Stimulated activated CD4-positive, alpha-beta T cell treated with anti-CD3 and anti-CD28 coated beads, Interleukin-15, amount 100 ng/mL, for 24 hours (primary cell): ENCODE measurements around the gene NTNG1.

ENCODE experiments used
- DNase-seq: peaks from one replicate; pipeline ENCODE4 v3.0.0-alpha.2; 2020

Gene NTNG1

DNA sequence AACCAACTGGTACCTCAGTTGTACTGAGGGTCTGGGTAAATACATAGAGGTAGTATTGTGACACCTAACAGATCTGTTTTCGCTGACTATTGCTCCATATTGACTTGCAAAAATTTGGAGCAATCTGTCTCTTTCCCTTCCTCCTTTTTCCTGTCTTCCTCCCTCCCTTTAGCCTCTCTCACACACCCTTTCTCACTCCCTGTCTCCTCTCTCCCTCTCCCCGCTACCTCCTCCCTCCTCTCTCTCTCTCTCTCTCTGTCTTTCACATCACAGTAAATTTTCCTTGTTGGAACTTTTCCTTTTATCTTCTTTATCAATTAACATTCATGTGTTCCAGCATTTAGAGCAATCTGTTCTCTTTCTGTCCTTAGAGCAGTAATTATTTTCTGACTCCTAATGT, 278.2 kb downstream of the NTNG1 start:
- DNase-seq, result no peak

DNA sequence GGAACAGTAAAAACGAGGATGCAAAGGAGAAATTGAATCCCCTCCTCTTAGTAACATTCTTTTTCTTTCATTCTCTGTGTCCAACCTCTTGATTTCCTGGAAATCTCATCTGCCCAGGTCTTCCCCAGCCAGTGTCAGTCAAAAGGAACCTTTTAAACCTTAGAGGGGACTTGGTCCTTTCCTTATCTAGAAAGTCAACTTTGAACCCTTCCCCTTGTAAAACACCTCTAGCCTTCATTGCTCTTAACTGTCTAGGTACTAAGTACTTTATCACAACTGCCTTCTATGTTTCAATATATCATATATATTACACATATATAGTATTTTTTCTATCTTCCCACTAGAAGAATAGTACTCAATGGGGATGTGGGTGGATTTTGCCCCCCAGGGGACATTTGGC, 282.1 kb downstream of the NTNG1 start:
- no peak for DNase-seq

DNA sequence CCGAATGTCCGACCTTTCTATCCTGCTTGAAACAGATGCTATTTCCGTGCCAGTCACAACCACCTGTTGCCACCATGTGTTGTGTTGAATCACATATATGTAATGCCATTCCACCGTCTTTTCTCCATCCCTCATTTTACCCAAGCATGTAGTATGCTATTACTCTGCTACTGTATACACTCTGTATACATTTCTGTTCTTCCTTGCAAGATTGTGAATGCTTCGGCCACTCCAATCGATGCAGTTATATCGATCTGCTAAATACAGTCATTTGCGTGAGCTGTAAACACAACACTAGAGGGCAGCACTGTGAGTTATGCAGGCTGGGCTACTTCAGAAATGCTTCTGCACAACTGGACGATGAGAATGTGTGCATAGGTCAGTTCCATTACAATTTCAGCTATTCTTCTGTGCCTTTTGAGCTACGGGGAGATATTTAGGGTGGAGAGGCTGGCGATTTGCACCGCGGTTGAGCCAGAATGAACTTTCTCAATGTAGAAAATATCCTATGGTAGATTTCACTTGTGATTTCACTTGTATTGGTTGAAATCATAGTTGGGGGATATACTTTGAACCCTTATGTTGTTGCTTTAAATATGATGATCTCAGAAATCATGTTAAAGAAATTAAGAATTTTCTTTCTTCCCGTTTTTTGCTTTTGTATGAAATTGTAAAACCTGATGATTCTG, 289.8 kb downstream of the NTNG1 start:
- DNase-seq, result peak; percentile 19

DNA sequence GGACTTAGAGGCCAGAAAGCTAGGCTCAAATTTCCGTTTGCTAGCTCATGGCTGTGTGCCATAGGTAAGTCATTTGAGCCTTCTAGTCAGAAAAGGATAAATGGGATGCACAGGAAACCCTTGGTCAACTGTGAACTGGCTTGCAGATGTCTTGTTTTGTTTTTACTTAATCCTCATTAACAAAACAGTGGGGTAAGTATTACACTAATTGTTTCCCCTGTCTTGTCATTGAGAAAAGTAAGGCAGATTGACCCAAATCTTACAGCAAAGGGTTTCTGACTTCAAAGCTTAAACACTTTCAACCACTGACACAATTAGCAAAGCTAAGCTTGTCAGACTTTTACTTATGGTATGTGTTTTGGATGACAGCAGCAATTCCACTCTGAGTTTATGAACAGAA, 291.3 kb downstream of the NTNG1 start:
- DNase-seq, result no peak

DNA sequence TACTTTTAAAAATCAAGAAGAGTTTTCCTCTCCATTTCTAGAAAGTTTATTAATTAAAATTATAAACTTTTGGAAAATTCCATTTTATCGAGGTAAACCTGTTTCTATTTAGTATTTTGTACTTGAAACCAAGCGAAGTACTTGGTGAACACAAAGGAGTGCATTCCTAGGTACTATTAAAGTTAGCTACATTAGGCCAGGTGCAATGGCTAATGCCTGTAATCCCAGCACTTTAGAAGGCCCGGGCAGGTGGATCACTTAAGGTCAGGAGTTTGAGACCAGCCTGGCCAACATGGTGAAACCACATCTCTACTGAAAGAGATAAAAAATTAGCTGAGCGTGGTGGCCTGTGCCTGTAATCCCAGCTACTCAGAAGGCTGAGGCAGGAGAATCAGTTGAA, 292.2 kb downstream of the NTNG1 start:
- DNase-seq, result no peak

DNA sequence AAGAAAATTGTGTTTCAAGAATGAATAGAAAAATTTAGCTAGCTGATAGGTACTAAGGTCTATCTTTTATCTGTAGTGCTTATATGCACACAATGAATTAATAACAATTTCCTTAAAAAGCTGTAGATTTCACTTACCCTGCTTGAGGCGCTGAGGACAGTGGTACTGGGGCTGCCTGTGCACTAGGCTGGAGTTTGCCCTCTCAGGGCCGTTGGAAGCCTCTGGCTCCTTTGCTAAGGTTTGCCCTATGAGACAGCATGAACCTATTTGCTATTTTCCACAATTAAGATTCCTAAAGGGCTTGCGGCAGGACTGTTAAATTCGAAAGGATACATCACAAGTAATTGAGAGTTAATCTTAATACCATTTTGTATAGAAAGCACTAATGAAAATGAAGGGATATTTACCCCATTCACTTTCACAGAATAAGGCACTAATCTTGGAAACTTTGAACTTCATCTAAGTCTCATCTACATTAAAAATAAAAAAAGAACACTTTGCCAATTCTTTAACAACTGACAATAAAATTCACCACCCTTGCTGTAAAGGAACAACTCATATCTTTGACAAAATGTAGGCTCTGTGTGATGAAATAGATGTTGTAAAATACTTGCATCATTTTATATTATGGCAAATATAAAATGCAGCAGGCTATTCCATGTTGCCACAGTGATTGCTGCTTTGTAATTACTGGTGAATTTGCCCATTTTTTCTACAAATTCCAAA, 293.0 kb downstream of the NTNG1 start:
- no peak for DNase-seq

DNA sequence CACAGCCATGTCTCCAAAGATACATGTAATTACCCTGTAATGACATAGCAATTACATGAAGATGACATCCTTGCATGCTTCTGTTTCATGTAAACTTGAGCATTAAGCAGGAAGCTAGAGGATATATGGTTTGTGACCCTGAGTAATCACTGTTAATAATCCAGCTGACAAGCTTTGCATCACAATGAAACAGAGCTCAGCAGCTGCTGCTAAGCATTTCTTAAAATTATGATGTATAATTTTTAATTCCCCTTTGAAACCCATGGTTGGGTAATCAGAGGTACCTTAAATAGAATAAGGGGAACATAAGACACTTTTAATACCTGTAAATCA, 293.5 kb downstream of the NTNG1 start:
- DNase-seq, result no peak

DNA sequence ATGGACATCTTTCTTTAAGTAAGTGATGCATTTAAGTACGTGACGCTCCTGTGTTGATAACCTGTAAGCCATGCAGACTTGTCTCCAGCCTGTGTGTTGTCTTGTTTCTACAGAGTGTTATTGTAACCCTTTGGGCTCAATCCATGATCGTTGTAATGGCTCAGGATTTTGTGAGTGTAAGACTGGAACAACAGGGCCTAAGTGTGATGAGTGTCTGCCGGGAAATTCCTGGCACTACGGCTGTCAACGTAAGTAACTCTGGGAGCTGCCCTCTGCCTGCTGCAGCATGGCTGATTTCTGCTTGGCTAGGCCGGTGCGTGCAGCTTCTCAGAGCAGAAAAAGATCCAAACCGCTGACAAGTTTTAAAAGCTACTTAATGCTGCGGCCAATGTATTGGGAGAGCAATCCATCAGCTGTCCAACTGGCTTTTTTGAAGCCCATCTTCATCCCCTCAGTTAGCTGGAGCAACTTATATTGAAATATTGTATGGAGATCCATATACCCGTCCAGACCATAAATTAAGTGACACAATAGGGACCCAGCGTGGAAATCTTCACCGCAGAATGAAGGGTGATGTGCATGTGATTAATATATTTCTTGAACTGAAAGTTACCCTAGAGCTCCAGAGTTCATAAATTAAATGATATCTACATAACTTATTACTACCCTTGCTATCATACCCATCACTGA, 295.9 kb downstream of the NTNG1 start:
- DNase-seq, result no peak

DNA sequence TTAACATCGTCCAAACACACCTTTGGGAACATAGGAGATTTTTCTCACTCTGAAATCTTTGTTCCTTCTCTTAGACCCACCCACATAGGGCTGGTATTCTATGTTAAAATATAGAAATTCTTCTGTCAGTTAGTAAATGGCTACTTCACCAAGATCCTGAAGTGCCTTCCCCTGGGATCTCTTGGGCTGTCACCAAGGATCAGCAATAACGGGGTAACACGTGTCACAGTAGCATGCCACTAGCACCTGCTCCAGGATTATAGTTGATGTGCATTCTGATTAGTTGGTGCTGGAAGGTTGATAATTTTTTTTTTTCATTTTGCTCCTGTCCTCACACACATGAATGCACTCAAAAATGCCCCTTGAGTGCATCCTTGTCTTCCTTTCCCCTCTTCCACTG, 298.7 kb downstream of the NTNG1 start:
- no peak for DNase-seq

DNA sequence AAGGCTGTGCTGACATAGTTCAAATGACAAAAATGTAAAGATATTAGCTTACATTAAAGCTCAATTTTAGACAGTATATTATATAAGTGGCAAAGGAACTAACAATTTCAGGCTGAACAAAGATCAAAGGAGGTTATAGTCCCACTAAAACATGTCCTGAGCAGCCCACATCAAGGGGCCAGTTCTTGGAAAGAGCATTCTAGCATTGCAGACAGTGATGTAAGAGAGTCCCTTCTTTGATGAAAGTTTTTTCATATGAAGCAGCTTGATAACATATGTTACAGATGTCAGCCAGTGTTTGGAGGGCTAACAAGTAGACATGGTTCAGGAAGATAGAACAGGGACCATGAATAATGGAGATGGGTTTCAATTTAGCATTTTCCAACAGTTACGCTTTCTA, 301.7 kb downstream of the NTNG1 start:
- no peak for DNase-seq

DNA sequence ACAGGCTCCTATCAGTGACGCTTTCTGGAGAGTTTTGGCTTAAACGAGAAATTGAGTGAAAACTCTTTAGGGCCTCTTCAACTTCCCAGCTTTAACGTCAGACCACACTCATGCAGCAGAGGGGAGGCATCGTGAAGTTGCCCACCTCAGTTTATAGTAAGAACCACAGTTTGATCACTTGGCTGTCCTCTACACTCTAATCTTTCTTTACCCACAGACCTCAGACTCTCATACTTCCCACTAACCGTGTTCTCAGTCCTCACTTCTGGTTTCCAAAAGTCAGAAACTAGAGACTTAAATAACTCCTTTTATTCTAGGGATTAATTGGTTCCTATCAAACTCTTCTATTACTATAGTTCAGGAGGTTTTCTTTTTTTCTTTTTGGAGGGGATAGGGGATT, 302.2 kb downstream of the NTNG1 start:
- DNase-seq, result no peak

DNA sequence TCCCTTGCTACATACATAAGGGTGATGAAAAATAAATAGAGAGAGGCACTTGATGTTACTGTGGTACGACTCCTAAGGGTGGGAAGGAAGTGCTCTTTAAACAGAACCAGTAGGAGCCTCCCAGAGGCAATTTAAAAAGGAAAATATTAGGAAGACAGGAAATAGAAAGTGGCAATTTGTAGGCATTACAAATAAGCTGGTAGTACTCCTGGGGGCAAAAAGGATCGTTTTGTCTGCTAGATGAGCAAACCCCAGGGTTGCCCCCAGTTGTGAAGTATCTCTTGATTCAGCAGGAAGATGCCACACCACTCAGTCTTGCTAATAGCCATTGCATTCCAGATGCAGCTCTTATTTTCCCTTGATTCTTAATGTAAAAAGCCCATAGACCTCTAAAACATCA, 303.0 kb downstream of the NTNG1 start:
- DNase-seq, result no peak

DNA sequence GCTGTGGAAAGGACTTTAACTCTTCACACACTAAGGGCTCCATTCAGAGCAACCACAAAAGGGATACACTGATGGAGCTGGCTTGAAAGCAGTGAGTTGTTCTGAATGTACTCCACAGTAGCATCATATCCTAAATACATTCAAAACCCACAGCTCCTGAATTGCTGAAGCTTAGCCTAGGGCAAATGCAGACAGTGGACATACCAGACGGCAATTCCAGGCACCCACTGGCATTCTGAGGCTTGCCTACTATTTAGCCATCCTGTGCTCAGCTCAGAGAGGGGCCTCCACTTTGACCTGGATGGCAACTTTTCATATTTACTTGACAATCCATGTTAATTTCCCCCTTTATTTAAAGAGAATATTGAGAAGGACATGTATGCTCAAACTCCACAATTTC, 303.5 kb downstream of the NTNG1 start:
- DNase-seq, result no peak

DNA sequence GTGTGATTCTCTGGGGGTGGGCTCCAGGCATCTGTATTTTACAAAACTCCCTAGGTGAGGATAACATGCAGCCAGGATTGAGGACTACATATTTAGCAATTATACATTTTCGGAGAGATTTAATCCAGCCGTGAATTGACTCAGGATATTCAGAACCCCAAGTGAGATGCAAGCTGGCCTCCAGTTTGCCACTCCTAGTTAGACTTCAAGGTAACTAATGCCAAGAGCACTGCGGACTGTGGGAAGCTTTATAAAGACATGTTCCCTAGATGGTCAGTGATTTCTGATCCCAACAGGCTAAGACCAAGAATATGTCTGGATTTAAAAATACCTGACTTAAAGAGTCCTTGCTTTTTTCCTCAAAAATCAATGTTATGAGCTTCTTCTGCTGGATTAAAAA, 308.5 kb downstream of the NTNG1 start:
- DNase-seq, result no peak

DNA sequence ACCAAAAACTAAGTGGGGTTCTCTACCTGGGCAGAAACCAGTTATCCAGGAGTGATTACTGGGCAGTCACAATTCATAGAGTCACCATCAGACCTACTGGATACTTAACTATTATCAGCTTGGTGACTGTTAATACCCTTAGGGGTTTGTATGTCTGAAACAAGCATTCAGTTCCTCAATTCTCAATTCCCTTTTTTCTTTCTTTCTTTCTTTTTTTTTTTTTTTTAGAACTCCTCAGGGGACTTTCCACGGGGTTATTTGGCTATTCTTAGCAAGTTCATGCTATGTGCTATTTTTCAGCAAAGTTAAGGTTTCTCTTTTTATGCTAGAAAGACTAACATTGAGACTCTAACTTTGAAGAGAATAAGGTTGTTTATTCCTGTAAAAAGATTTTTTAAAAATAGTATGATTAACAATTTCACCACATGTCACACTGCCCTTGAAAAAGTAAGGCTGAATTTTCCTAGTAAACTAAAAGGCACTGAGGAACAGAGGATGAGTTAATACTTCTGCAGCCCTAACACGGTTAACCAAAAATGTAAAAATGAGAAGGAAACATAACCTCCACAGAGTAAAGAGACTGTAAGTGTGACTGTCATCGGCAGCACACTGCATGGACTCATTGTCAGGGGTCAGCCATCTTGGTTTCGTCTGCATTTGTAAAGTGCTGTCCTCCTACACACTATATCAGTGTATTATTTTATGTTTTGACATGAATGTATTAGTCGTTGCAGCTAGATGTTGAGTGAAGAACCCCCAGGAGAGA, 310.2 kb downstream of the NTNG1 start:
- no peak for DNase-seq

DNA sequence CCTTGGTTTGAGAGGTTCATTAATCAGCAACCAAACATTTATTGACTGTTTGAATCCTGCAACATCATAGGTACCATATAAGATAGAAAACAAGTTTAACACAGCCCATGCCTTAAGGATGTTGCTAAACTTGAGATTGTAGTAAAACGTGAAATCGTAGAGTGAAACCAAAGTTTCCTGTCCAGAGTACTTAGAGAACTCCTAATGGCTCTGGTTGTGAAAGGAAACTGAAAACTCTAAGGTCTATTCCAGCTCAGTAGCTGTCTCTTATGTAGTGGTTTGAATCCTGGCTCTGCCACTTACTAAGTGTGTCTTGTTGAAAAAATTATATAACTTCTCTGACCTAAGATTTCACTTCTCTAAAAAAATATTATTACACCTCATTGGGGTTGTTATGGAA, 310.9 kb downstream of the NTNG1 start:
- no peak for DNase-seq

DNA sequence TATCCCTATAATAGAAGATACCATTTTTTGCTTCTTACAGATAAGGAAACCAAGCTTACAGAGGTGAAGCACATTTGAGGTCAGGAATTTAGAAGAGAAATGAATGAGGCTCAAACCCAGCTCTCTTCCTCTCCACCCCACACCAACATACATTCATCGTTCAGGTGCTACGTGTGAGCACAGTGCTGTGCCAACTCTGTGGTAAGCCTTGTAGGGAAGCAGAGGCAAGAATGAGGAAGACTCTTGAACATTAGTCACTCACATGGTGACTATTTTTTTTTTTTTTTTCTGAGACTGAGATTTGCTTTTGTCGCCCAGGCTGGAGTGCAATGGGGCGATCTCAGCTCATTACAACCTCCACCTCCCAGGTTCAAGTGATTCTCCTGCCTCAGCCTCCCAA, 314.0 kb downstream of the NTNG1 start:
- DNase-seq, result no peak

DNA sequence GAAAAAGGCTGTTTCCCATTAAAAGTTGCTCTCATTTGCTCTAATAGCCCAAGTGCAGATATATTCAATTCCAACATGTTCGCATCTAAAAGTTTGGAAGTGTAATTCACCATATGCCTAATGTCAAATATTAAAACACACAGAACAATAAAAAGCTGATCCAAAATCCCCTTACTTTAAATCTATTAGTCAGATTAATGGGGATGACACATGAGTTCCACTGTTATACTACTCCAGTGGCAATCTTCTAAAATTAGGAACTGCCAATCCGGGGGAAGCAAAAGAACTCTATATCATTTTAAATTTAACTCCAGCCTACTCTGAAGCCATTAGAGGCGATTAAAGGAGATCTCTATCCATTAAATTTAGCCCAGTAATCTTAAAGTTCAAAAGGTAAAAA, 317.1 kb downstream of the NTNG1 start:
- no peak for DNase-seq

DNA sequence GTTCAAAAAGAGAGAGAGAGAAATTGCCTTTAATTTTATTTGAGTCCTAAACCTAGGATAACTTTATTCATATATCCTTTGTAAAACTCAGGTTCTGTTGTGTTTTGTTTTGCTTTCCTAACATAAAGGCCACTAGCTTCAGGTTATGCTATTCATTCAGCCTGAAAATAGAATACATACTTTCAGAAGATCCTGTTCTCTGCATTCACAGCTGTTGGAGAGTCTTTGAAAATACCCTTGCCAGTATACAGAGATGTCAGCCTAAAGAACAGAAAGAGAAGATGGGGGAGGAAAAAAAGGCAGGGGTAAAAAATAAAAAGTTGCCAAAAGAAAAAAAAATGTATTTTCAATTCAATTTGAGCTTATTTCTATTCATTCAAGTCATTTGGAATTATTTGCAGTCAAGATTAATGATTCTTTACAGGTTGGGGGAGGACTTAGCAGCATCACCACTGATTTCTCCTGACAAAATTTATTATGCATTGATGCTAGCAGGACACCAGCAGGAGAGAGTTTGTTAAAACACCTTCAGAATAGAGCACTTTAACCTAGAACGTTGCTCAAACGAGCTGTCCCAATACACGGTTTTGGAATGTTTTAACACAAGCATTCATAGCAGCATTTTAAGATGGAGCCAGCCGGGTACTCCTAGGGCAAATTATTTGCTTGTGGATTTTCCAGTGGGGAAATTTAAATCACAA, 318.5 kb downstream of the NTNG1 start:
- no peak for DNase-seq

DNA sequence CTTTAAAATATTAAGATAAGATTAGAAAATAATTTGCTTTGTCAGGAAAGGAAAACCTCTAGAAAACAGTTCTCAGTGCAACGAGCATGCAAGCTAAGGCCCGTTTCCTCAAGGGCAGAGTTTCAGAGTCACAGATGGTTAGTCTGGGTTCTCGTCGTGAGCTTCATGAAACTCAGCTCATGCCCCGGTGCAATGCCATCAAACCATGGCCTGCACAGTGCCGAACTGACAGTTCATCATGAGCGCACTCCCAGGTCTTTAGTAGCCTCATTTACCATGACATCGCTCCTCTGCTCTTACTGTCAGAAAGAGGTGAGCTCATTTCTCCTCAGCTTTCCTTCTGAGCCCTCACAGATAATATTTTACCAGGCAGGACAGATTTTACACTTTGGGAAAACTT, 319.2 kb downstream of the NTNG1 start:
- no peak for DNase-seq

DNA sequence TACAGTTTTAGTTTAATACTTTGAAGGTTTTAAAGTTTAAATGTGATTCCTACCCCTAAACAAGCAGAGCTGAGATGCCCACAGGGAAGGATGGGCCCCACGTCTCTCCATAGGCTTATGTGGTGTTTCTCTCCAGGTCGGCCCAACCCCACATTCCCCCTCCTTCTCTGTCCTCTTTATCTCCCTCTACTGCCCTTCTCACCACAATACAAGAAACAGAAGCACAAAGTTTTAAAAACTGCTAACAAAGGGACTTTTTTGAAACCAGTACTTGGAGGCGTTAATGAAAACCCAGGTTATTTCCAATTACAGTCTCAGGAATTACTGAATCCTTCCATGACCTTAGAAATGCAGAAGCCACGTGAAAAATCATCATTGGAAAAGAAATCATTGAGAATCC, 324.0 kb downstream of the NTNG1 start:
- DNase-seq, result no peak

DNA sequence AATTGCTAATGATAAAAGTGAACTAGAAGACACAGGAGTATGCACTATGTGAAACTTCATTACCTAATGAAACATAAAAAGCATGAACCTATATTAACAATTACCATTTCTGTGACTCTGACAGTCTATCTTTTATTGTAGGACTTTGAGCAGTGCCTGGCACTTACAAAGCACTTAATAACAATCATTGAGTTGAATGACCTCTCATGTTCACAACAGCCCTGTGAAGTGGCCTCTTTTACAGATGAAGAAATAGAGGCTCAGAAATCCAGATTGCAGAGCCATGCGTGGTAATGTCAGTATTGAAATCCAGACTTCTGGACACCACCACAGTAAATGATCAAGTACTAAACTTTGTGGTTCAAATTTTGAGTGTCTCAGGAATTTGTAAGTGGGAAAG, 326.4 kb downstream of the NTNG1 start:
- no peak for DNase-seq

DNA sequence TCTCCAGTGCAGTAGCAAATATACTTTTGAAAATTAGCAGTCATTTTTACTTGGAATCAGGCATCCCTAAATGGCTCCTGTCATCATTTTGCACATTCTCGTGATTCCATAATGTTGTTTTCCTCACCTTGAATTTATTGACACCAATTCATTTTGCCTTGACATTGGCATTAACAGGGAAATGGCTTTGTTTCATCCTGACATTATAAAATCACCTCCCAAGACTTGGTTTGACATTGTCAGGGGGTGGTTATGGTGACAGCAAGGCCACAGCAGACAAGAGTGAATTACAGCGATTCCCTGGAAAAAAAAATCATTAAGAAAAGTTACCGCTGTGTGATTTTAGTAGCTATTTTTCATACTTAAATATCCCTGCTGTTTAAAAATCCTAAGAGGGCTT, 327.0 kb downstream of the NTNG1 start:
- DNase-seq, result no peak
